T-helper 2 cell treated with Interferon-gamma antibody and Interleukin-4, amounts not matched to agents 5 μg/mL and 100 μg/mL, for 36 hours (primary cell): ENCODE results near the gene FAH.
A peak's percentile ranks its signal among the peaks of the same experiment; 100 is the strongest.
"Not testable (repeated sequence)": the region's sequence is repeated elsewhere in the genome, so short reads cannot be mapped to it uniquely, and the experiment has no call there.

Experiments used
- DNase-seq: peaks from one replicate; pipeline ENCODE4 v3.0.0; 2021; ENCODE audit warnings: low spot score
- H3K27ac Mint-ChIP-seq: one replicate; pipeline ENCODE4 v1.8.0; 2021; ENCODE audit warnings: mild to moderate bottlenecking, mixed read lengths
- H3K27me3 Mint-ChIP-seq: one replicate; pipeline ENCODE4 v1.8.0; 2021; ENCODE audit warnings: low read depth, mixed read lengths
- H3K36me3 Mint-ChIP-seq: one replicate; pipeline ENCODE4 v1.8.0; 2021; ENCODE audit warnings: low read depth, mixed read lengths
- H3K4me1 Mint-ChIP-seq: one replicate; pipeline ENCODE4 v1.8.0; 2021; ENCODE audit warnings: low read depth, mixed read lengths
- H3K4me3 Mint-ChIP-seq: one replicate; pipeline ENCODE4 v1.8.0; 2022; ENCODE audit warnings: mild to moderate bottlenecking, moderate library complexity, mixed read lengths
- H3K9me3 Mint-ChIP-seq: one replicate; pipeline ENCODE4 v1.8.0; 2021; ENCODE audit warnings: mixed read lengths

FAH gene

DNA sequence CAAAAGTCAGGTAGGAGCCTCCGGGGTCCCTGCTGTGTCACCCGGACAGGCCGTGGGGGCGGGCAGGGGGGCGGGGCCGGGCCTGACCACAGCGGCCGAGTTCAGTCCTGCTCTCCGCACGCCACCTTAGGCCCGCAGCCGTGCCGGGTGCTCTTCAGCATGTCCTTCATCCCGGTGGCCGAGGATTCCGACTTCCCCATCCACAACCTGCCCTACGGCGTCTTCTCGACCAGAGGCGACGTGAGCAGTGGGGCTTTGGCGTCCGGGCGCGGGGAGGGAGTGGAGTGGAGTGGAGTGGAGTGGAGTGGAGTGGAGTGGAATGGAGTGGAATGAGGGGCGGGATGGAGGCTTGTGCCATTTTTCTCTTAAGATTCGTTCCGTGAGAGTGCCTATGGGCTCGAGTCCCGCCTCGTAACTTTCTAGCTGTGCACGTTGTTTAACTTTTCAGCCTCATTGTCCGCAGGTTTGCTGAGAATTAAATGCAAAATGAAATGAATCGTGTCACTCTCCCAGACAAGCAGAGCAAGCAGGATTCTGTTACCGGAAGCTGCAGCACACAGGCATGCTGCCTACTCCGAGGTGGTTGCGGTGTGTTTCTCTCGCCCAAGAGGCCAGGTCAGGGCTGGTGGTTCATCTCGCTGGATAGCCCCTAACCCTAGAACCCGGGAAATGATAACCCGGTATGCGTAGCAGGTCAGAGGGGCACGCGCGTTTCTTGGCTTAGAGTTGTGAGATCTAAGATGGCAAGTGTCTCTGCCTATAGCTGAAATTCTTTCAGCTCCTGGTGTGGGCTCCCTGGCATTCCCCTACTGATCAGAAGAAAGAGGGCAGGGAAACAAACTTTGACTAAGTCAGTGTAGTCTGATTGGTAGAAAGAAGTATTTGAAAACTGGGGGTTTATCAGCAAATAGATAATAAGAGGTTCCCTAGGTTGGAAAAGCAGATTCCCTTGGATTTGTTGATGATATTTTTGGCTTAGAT is at the start of gene FAH:
Gene FAH (plus strand): TSS at position 104 of the 981 bp plus-strand sequence. CDS start 56 bp downstream, at position 160.
- H3K36me3 Mint-ChIP-seq = peaks cover 11% of the 10 kb centered on the region
- H3K27ac Mint-ChIP-seq = peak within 1 kb of the TSS; percentile 94
- peaks cover 29% of the 10 kb centered on the region for H3K4me1 Mint-ChIP-seq
- peak within 1 kb of the TSS; percentile 92 for H3K4me3 Mint-ChIP-seq
- peaks cover 6% of the 10 kb centered on the region for H3K27me3 Mint-ChIP-seq
- H3K9me3 Mint-ChIP-seq = no peaks in the 10 kb centered on the region
- DNase-seq = peak; percentile 61

DNA sequence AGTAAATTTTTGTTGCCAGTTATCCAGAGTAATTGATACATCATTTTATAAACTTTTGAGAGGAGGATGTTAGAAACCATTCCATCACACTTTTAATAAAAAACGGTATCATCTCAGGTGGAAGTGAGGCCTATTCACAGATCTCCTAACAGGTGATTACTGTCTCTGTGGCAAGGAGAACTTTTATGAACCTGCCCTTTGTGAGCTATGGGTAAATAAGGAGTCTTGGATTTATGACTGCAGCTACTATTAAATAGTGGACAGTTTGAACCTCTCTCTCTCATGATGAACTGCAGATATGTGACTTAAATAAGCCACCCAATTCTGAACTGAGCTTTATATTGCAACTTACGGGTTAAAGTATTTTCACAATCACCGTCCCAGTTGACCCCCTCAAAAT is 47.6 kb upstream of the FAH start:
- no peak for DNase-seq
- no peaks in the 10 kb centered on the region for H3K27me3 Mint-ChIP-seq
- no peaks in the 10 kb centered on the region for H3K9me3 Mint-ChIP-seq
- peaks cover 16% of the 10 kb centered on the region for H3K4me1 Mint-ChIP-seq
- H3K4me3 Mint-ChIP-seq = no peak overlapping the region
- peaks cover 3% of the 10 kb centered on the region for H3K36me3 Mint-ChIP-seq
- no peak overlapping the region for H3K27ac Mint-ChIP-seq

DNA sequence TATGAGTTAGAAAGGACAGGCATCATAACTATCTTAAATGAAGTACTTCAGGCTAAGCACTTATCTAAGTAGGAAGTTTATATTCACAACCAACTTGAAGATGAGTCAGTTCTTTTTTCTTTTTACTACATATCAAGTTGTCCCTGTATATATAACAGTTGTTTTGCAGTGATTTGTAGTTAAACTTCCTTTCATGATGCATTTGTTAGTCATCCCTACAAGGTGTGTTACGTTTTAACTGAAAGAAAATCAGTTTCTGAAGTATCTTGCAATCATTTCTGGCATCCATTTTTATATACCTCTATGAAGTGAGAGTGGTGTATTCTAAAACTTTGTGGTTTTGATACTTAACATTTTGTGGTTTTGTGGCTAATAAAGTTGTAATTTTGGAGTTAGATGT is 47.2 kb upstream of the FAH start:
- peaks cover 15% of the 10 kb centered on the region for H3K4me1 Mint-ChIP-seq
- H3K27ac Mint-ChIP-seq = no peak overlapping the region

DNA sequence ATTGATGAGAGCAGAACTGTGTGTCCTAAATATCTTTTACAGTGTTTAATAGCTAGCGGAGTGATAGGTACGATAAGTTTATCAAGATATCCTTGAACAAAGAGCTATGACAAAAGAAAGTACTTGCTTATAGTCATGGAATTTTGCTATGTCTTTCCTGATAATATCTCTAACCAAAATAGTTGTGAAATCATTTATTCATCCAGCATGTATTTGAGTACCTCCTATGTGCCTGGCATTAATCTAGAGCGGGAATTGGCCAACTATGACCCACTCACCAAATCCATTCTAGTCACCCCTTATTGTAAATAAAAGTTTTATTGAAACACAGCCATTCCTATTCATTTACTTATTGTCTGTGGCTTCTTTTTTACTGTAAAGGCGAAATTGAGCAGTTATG is 46.7 kb upstream of the FAH start:
- no peak for DNase-seq
- H3K36me3 Mint-ChIP-seq = peaks cover 3% of the 10 kb centered on the region
- H3K9me3 Mint-ChIP-seq = no peaks in the 10 kb centered on the region
- peaks cover 14% of the 10 kb centered on the region for H3K4me1 Mint-ChIP-seq
- H3K4me3 Mint-ChIP-seq = no peak overlapping the region
- H3K27me3 Mint-ChIP-seq = no peaks in the 10 kb centered on the region
- H3K27ac Mint-ChIP-seq = no peak overlapping the region

More for the DNA sequence above, 47.2 kb upstream of the FAH start:
- no peak for DNase-seq
- Mint-ChIP-seq H3K36me3 (peaks cover 3% of the 10 kb centered on the region), H3K4me3 (no peak overlapping the region), H3K9me3 (no peaks in the 10 kb centered on the region), H3K27me3 (no peaks in the 10 kb centered on the region)

DNA sequence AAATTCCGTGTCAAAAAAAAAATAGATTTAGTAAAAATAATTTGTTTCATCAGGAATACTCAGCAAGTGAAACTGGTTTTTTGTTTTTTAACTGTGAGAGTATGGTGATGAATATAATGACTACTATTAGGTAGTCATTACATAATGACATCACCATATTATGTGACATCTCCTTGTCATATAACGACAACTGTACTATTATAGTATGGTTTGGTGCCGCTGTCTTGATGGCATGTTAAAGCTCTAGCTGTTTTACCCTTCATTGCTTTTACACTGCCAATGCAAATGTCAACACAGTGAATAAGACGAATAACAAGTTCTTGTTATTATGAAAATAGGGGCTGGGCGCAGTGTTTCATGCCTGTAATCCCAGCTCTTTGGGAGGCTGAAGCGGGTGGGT is 45.6 kb upstream of the FAH start:
- no peak for DNase-seq
- Mint-ChIP-seq H3K36me3 (no peaks in the 10 kb centered on the region), H3K27ac (no peak overlapping the region), H3K4me3 (no peak overlapping the region), H3K4me1 (peaks cover 11% of the 10 kb centered on the region), H3K27me3 (no peaks in the 10 kb centered on the region), H3K9me3 (no peaks in the 10 kb centered on the region)

DNA sequence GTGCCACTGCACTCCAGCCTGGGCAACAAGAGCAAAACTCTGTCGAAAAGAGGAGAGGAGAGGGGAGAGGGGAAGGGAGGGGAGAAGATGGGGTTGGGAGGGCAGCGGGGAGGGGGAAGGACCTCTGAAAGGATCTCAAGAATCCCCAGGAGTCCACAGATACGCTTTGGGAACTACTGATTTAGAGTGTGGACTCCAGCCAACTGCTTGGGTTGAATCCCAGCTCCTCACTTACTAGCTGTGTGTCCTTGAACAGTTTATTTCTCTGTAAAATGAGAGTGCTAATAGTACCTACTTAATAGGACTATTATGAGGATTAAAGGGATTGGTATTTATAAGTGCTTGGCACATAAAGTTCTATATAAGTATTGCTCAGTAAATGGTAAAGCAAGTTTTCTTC is 45.0 kb upstream of the FAH start:
- H3K27ac Mint-ChIP-seq = no peak overlapping the region
- H3K4me1 Mint-ChIP-seq = peaks cover 8% of the 10 kb centered on the region
- H3K4me3 Mint-ChIP-seq = no peak overlapping the region
- H3K36me3 Mint-ChIP-seq = no peaks in the 10 kb centered on the region
- no peaks in the 10 kb centered on the region for H3K9me3 Mint-ChIP-seq
- no peak for DNase-seq
- no peaks in the 10 kb centered on the region for H3K27me3 Mint-ChIP-seq

DNA sequence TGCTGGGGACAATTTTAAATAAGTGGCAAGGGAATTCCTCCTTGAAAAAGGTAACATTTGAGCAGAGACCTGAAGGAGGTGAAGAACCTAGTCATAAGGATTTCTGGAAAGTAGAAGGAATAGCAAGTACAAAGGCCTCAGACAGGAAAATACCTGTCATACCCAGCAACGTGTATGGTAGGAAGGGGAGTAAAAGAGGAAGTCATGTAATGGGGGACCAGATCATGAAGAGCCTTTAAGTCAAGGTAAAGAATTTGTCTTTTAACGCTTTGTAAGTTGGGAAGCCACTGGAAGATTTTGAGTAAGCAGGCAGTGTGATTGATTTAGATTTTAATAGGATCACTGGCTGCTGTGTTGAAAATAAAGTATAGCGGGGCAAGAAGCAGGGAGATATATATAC is 43.4 kb upstream of the FAH start:
- H3K4me1 Mint-ChIP-seq = peaks cover 8% of the 10 kb centered on the region

DNA sequence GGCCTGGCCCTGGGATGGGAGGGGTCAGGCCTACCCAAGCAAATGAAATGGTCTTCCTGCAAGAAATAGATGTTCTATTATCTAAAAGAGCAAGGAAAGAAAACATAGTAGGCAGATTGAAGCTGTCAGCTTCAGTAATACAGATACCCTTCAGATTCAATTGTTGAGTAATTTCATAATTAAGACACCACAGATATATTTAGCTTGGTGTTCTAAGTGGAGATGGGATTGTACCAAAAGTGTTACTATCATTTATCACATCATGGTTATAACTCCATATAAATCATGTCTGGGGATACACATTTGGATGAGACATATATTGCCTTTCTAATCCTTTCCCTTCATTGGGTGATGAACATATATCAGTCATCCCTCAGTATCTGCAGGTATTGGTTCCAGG is 41.9 kb upstream of the FAH start:
- Mint-ChIP-seq H3K27ac (no peak overlapping the region), H3K36me3 (no peaks in the 10 kb centered on the region), H3K4me1 (no peaks in the 10 kb centered on the region), H3K27me3 (no peaks in the 10 kb centered on the region), H3K9me3 (no peaks in the 10 kb centered on the region), H3K4me3 (no peak overlapping the region)
- DNase-seq = no peak

More for the DNA sequence above, 43.4 kb upstream of the FAH start:
- DNase-seq = no peak
- no peaks in the 10 kb centered on the region for H3K36me3 Mint-ChIP-seq
- H3K27me3 Mint-ChIP-seq = no peaks in the 10 kb centered on the region
- no peaks in the 10 kb centered on the region for H3K9me3 Mint-ChIP-seq
- H3K27ac Mint-ChIP-seq = no peak overlapping the region
- H3K4me3 Mint-ChIP-seq = no peak overlapping the region

DNA sequence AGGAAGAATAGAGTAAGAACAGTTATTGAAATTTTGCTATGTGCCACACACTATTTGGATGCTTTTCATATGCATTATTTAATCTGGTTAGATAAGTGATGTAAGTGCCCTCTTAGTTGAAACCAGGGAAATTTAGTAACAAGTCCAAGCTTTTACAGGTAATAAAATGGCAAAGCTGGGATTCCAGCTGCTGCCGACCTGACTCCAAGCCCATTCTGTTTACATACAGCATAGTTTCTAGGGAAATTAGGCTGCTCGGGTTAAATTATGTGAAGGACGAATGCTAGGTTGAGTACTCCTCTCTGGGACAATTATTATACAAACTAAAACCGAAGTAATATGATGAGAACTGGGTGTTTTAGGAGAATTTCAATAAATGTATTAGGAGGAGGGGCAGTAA is 38.7 kb upstream of the FAH start:
- no peaks in the 10 kb centered on the region for H3K9me3 Mint-ChIP-seq
- DNase-seq = no peak
- H3K4me3 Mint-ChIP-seq = no peak overlapping the region
- no peaks in the 10 kb centered on the region for H3K4me1 Mint-ChIP-seq
- no peaks in the 10 kb centered on the region for H3K27me3 Mint-ChIP-seq
- no peaks in the 10 kb centered on the region for H3K36me3 Mint-ChIP-seq
- H3K27ac Mint-ChIP-seq = no peak overlapping the region

DNA sequence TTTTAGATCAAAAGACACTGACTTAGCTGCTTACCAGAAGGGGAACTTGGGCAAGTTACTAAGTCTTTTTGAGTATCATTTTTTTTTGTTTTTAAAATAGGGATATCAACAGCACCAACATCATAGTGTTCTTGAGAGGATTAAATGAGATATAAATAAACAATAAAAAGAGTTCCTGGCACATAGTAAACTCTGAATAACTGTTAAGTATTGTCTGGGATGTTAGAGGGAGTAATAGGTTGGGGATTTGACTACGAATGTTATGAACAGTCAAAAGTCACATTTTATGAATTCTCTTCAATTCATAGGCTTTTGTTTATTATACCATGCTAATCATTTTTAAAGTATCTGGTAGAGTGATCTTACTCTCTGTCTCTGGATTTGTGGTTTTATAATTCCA is 37.8 kb upstream of the FAH start:
- no peak overlapping the region for H3K4me3 Mint-ChIP-seq
- H3K36me3 Mint-ChIP-seq = no peaks in the 10 kb centered on the region
- no peak overlapping the region for H3K27ac Mint-ChIP-seq
- H3K9me3 Mint-ChIP-seq = no peaks in the 10 kb centered on the region
- no peak for DNase-seq
- H3K4me1 Mint-ChIP-seq = no peaks in the 10 kb centered on the region
- no peaks in the 10 kb centered on the region for H3K27me3 Mint-ChIP-seq

DNA sequence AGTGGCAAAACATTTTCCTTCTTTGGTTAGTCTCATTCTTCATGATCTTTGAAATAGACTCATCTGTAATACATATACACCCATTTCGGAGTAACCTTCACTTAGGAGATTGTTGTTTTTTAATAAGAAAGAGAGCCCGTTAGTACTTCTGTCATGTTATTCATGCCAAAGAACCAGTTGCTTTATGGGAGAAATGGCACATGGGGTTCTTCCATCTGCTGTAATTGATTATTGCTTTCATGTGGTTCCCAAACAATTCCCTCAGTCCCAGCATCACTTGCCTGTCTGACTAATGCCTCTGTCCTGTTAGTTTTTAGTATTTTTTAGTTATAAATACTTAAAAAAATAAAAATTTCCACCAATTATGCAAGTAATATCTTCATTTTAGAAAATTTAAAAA is 33.8 kb upstream of the FAH start:
- Mint-ChIP-seq H3K4me1 (no peaks in the 10 kb centered on the region), H3K27me3 (no peaks in the 10 kb centered on the region), H3K4me3 (no peak overlapping the region), H3K36me3 (peaks cover 13% of the 10 kb centered on the region), H3K9me3 (no peaks in the 10 kb centered on the region), H3K27ac (no peak overlapping the region)
- no peak for DNase-seq

DNA sequence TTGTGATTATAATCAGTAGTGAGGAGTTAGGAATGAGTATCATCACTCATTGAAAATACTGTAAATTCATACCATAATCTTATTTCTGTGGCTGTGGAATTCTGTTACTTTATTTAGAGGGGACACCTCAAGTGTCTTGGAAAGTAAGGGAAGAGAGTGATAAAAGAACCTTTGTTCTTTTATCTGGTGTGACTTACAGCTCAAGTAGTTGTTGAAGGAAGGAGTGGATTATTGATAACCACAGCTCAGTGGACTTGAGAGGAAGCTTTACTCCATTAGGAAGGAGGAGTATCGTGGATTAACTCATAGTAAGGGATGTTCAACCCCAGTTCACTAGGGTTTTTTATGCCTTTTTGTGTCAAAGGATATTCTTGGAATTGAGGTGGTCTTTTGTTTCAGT is 32.2 kb upstream of the FAH start:
- DNase-seq = no peak
- no peaks in the 10 kb centered on the region for H3K27me3 Mint-ChIP-seq
- H3K27ac Mint-ChIP-seq = no peak overlapping the region
- H3K9me3 Mint-ChIP-seq = no peaks in the 10 kb centered on the region
- no peaks in the 10 kb centered on the region for H3K4me1 Mint-ChIP-seq
- peaks cover 18% of the 10 kb centered on the region for H3K36me3 Mint-ChIP-seq
- H3K4me3 Mint-ChIP-seq = no peak overlapping the region

DNA sequence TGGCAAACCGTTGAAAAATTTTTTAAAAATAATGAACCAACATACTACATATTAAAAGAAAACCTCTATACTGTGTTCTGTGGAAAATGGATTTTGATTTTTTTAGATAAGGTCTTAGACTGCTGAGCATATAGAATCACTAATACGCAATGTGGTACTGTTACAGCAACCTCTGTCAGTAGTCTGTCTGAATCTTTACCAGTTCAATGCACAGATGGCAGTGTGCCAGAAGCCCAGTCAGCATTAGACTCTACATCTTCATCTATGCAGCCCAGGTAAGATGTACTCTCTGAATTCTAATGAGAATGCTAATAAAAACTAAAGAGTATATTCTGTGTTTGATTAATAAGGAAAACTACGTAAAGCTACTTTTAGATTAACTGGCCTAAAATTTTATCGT is 31.3 kb upstream of the FAH start:
- Mint-ChIP-seq H3K4me1 (peaks cover 2% of the 10 kb centered on the region), H3K9me3 (no peaks in the 10 kb centered on the region), H3K4me3 (no peak overlapping the region), H3K27me3 (no peaks in the 10 kb centered on the region), H3K36me3 (peaks cover 24% of the 10 kb centered on the region), H3K27ac (no peak overlapping the region)
- no peak for DNase-seq

DNA sequence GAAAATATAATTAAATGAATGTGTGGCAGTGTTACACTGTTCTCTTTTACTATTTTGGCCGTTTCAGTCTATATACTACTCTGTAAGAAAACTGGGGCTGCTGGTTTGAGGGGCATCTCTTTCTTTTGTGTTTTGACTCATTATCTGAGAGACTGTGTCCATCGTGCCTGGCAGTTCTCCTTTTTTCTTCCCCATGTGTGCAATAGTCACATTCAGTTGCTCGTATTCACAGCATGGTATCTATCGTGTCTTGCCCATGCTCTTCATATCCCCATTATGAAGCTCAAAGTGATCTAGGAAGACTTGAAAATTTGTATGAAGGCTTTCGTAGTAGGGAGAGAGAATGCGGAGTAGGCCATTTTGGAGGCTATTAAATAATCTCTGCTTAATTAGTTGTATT is 29.8 kb upstream of the FAH start:
- DNase-seq = no peak
- Mint-ChIP-seq H3K9me3 (no peaks in the 10 kb centered on the region), H3K4me3 (no peak overlapping the region), H3K36me3 (peaks cover 24% of the 10 kb centered on the region), H3K27ac (no peak overlapping the region), H3K4me1 (peaks cover 2% of the 10 kb centered on the region), H3K27me3 (no peaks in the 10 kb centered on the region)

DNA sequence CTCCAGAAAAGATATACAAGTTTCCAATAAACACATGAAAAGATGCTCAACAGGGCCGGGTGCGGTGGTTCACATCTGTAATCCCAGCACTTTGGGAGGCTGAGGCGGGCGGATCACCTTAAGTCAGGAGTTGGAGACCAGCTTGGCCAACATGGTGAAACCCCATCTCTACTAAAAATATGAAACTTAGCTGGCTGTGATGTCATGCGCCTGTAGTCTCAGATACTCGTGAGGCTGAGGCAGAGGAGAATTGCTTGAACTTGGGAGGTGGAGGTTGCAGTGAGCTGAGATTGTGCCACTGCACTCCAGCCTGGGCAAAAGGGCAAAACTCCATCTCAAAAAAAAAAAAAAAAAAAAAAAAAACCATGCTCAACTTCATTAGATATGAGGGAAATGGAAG is 25.5 kb upstream of the FAH start:
- not testable (repeated sequence) for DNase-seq, H3K9me3 Mint-ChIP-seq, H3K4me1 Mint-ChIP-seq, H3K4me3 Mint-ChIP-seq, H3K27me3 Mint-ChIP-seq, H3K27ac Mint-ChIP-seq
- H3K36me3 Mint-ChIP-seq = peaks cover 35% of the 10 kb centered on the region
